MCF 10A (cell line): Measurements from ENCODE around the gene SLC12A5. TPM values are rescaled to one million over a fixed set of nuclear protein-coding genes. Genes with fewer than 3 reads are reported as not detected.

ENCODE experiments used
- BruUV-seq: library from RNA; stranded (reverse); fragments of 400-500 nt; replicated peaks from 2 replicates; lab custom pipeline; 2021; lab: Mats Ljungman, UMichigan
- CTCF ChIA-PET: fragments of 300-600 bp; sonication (Branson Sonifier 250); formaldehyde crosslinking; extraction: SDS; loops from one replicate; lab custom pipeline; 2021; ENCODE audit warnings: antibody characterized with exemption, inconsistent platforms; lab: Yijun Ruan, JAX
- POLR2A ChIA-PET: fragments of 300-600, 350-650 bp; sonication (Branson Sonifier 250); formaldehyde crosslinking; extraction: SDS; loops from one replicate; lab custom pipeline; 2020; ENCODE audit warnings: antibody characterized with exemption, inconsistent platforms; lab: Yijun Ruan, JAX
- DNase-seq: peaks from one replicate; pipeline ENCODE4 v3.0.0-alpha.2; 2018; ENCODE audit not compliant: unreplicated experiment
- H3K27ac Mint-ChIP-seq: one replicate; pipeline ENCODE4 v1.8.0; 2022; ENCODE audit warnings: mild to moderate bottlenecking, low read depth, mixed read lengths; ENCODE audit not compliant: unreplicated experiment
- H3K27me3 Mint-ChIP-seq: one replicate; pipeline ENCODE4 v1.8.0; 2022; ENCODE audit warnings: mixed read lengths; ENCODE audit not compliant: insufficient read depth, unreplicated experiment
- H3K36me3 Mint-ChIP-seq: one replicate; pipeline ENCODE4 v1.8.0; 2022; ENCODE audit warnings: mild to moderate bottlenecking, moderate library complexity, mixed read lengths; ENCODE audit not compliant: insufficient read depth, unreplicated experiment
- H3K4me1 Mint-ChIP-seq: one replicate; pipeline ENCODE4 v1.8.0; 2022; ENCODE audit warnings: mixed read lengths; ENCODE audit not compliant: insufficient read depth, unreplicated experiment
- H3K4me3 Mint-ChIP-seq: one replicate; pipeline ENCODE4 v1.8.0; 2022; ENCODE audit warnings: mild to moderate bottlenecking, moderate library complexity, mixed read lengths; ENCODE audit not compliant: unreplicated experiment
- H3K9me3 Mint-ChIP-seq: one replicate; pipeline ENCODE4 v1.8.0; 2022; ENCODE audit warnings: mixed read lengths; ENCODE audit not compliant: unreplicated experiment
- CTCF ChIP-seq: fragments of 200-600 bp; IDR thresholded peaks from one replicate; pipeline ENCODE4 v1.8.0; 2022; ENCODE audit warnings: antibody characterized with exemption, mild to moderate bottlenecking; ENCODE audit not compliant: unreplicated experiment
- intact Hi-C: fragments of 100-400 bp; cut with micrococcal nuclease; formaldehyde crosslinking; loops from 2 replicates; pipeline ENCODE4 v1.14.1; 2022
- total RNA-seq: library from RNA; stranded (reverse); gene quantifications from 2 replicates; pipeline ENCODE4 v1.2.3, GENCODE V29; 2022

SLC12A5 gene
- total RNA-seq, 1 experiment from 2014 or later = 0.75 TPM

GRCh38 chr20:46021361-46022359 is 7.4 kb upstream of the SLC12A5 start:
- peak; percentile 17 for DNase-seq
- peaks cover 12% of the 10 kb centered on the region for H3K4me1 Mint-ChIP-seq
- intact Hi-C loops = loop anchor here (2.0 to 10.0 kb wide), 2 partner anchors 65 to 303 kb away; no protein-coding TSS in a partner anchor
- ChIA-PET CTCF (interaction anchor here (0.6 to 2.2 kb wide), 19 partner anchors 8 to 954 kb away, joined by 3 to 16 read pairs (median 3); no protein-coding TSS in a partner anchor), POLR2A (no interaction called here)
- peaks cover 60% of the 10 kb centered on the region for H3K27me3 Mint-ChIP-seq
- no TSS peak for BruUV-seq
- H3K36me3 Mint-ChIP-seq = no peaks in the 10 kb centered on the region
- H3K4me3 Mint-ChIP-seq = peak overlapping the region; percentile 29
- no peaks in the 10 kb centered on the region for H3K9me3 Mint-ChIP-seq
- H3K27ac Mint-ChIP-seq = no peak overlapping the region
- TF ChIP-seq CTCF = no peak

- H3K4me3 Mint-ChIP-seq = peak overlapping the region; percentile 29
- H3K27ac Mint-ChIP-seq = no peak overlapping the region
- ChIA-PET POLR2A (no interaction called here), CTCF (interaction anchor here (0.6 to 2.2 kb wide), 24 partner anchors 8 to 953 kb away, joined by 3 to 16 read pairs (median 4); no protein-coding TSS in a partner anchor)
- H3K27me3 Mint-ChIP-seq = peaks cover 60% of the 10 kb centered on the region
- peak; percentile 59 for DNase-seq
- intact Hi-C loops = loop anchor here (2.0 to 10.0 kb wide), 2 partner anchors 64 to 302 kb away; no protein-coding TSS in a partner anchor
- no peaks in the 10 kb centered on the region for H3K9me3 Mint-ChIP-seq
- H3K36me3 Mint-ChIP-seq = no peaks in the 10 kb centered on the region
- peaks cover 12% of the 10 kb centered on the region for H3K4me1 Mint-ChIP-seq
- no TSS peak for BruUV-seq
- peak; percentile 84 for TF ChIP-seq CTCF
Observed at GRCh38 chr20:46022411-46023147, 6.4 kb upstream of the SLC12A5 start.

- H3K4me1 Mint-ChIP-seq = peaks cover 12% of the 10 kb centered on the region
- no peak overlapping the region for H3K27ac Mint-ChIP-seq
- ChIA-PET CTCF (interaction anchor here (0.6 to 2.2 kb wide), 16 partner anchors 9 to 1815 kb away, joined by 3 to 16 read pairs (median 4); partner anchors contain the start of gene CD40), POLR2A (interaction anchor here (0.7 kb wide), 1 partner anchor 118 kb away, joined by 6 read pairs; no protein-coding TSS in a partner anchor)
- H3K36me3 Mint-ChIP-seq = no peaks in the 10 kb centered on the region
- no peaks in the 10 kb centered on the region for H3K9me3 Mint-ChIP-seq
- no peak for DNase-seq
- peak overlapping the region; percentile 29 for H3K4me3 Mint-ChIP-seq
- H3K27me3 Mint-ChIP-seq = peaks cover 55% of the 10 kb centered on the region
- intact Hi-C loops = loop anchor here (2.0 to 10.0 kb wide), 2 partner anchors 64 to 302 kb away; no protein-coding TSS in a partner anchor
- TF ChIP-seq CTCF = peak; percentile 5
- BruUV-seq = no TSS peak
Observed at GRCh38 chr20:46023148-46023484, 5.9 kb upstream of the SLC12A5 start.
